ENCODE measurements around the gene CCBE1.

DNA sequence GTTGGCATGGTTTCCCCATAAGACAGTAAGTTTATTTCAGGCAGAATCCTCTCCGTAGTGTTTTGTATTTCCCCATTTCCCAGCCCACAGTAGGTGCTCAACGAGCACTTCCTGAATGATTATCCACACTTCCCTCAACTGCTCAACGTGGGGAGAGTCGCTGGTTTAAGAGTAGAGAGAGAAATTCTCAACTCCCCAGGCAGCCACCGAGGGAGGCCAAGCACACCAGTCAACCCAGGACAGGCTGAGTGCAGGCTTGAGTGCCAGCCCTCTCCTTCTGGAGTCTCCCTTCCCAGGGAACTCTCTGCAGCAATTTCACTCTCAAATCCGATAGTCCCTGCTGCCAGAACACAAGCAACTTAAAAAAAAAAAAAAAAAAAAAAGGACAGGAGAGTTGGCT, 246.2 kb downstream of the CCBE1 start:
- TF ChIP-seq TAF1 (IDR thresholded peaks at IDR 0.05; ENCODE audit: borderline replicate concordance, insufficient read depth, low read length) (no peak), POLR2AphosphoS5 (IDR thresholded peaks at IDR 0.05; ENCODE audit: low read depth, low read length) (no peak), SIN3A (IDR thresholded peaks at IDR 0.05; ENCODE audit: borderline replicate concordance, insufficient read depth, low read length) (no peak)
- TF ChIP-seq, protein P1, sequence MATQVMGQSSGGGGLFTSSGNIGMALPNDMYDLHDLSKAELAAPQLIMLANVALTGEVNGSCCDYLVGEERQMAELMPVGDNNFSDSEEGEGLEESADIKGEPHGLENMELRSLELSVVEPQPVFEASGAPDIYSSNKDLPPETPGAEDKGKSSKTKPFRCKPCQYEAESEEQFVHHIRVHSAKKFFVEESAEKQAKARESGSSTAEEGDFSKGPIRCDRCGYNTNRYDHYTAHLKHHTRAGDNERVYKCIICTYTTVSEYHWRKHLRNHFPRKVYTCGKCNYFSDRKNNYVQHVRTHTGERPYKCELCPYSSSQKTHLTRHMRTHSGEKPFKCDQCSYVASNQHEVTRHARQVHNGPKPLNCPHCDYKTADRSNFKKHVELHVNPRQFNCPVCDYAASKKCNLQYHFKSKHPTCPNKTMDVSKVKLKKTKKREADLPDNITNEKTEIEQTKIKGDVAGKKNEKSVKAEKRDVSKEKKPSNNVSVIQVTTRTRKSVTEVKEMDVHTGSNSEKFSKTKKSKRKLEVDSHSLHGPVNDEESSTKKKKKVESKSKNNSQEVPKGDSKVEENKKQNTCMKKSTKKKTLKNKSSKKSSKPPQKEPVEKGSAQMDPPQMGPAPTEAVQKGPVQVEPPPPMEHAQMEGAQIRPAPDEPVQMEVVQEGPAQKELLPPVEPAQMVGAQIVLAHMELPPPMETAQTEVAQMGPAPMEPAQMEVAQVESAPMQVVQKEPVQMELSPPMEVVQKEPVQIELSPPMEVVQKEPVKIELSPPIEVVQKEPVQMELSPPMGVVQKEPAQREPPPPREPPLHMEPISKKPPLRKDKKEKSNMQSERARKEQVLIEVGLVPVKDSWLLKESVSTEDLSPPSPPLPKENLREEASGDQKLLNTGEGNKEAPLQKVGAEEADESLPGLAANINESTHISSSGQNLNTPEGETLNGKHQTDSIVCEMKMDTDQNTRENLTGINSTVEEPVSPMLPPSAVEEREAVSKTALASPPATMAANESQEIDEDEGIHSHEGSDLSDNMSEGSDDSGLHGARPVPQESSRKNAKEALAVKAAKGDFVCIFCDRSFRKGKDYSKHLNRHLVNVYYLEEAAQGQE (IDR thresholded peaks at IDR 0.05; ENCODE audit: insufficient read depth in 1 of 2, low read depth in 2 of 2, low read length in 2 of 2) = no peak

Measured in PFSK-1 (cell line).